Measurements from ENCODE around the gene SDK1. TPM values are rescaled to one million over a fixed set of nuclear protein-coding genes. Genes with fewer than 3 reads are reported as not detected.

The SDK1 gene
- total and polyA plus RNA-seq, 2 of the 8 experiments (the other 6 are each of a cell fraction or from before 2014, with no cell fraction given), result 3.3 to 7.2 TPM

DNA sequence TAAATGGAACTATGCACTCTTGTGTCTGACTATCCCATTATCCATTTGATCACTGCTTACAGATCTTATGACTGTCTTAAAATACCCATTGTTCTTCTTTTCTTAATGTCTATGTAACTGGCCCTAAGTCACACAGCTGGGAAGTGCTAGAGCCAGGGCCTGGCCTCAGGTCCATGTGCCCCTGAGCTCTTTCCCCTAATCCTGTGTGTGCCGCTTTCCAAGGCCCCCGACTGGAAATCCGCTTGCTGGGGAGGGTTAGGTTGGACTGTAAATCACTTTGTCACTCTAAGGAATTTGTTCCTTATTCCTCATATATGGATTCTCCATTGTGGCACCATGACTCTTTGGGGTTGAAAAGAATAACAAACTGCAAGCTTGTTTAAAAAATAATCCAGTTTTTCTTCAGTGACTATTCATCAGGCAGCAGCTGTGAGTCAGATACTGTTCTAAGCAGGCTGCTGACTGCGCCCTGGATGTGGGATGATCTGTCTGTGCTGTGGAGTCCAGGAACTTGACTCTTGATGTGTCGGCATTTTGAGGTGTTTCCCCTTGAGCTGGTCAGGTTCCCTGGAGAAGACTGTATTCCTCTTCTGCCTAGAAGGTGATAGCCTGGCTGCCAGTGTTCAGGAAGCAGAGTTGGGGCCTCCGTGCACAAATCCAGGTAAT is 236.3 kb downstream of the SDK1 start:
- DNase-seq (ENCODE audit: low read depth in 1 of 2, low spot score in 2 of 2) (no peak), FAIRE-seq (no peak)
- H3K14ac ChIP-seq (ENCODE audit: insufficient read length), result no peak overlapping the region
- no peak overlapping the region for H4K5ac ChIP-seq (ENCODE audit: insufficient read length, low read depth, low read length)
- H2BK20ac ChIP-seq (ENCODE audit: low read length), result no peak overlapping the region
- H3K9me3 ChIP-seq (ENCODE audit: insufficient read depth in 2 of 2, low read depth in 1 of 2, low read length in 1 of 2), result no peaks in the 10 kb centered on the region
- H3K4me2 ChIP-seq (ENCODE audit: insufficient read depth in 1 of 2, low read depth in 2 of 2, low read length in 2 of 2), result no peak overlapping the region
- no peak overlapping the region for H4K91ac ChIP-seq (replicated peaks; ENCODE audit: insufficient read length, low read length)
- WGBS, 2 experiments (ENCODE audit: extremely low coverage in 1 of 2, insufficient coverage in 1 of 2, insufficient read length in 1 of 2, insufficient replicate concordance in 2 of 2, low coverage in 1 of 2, low lambda C conversion rate in 2 of 2, missing lambda C conversion rate in 1 of 2), result 94% methylated on average over 6 of the region's 6 CpGs; no CpG with 5 or more reads in 1 of the 2 experiments
- H2BK15ac ChIP-seq (ENCODE audit: low read length), result no peak overlapping the region
- no peak overlapping the region for H2AK5ac ChIP-seq (ENCODE audit: low read depth, low read length)
- no peak overlapping the region for H3K9ac ChIP-seq (replicated peaks in 1 of 4; ENCODE audit: extremely low read depth in 1 of 4, low read depth in 3 of 4, low read length in 3 of 4)
- H3K79me2 ChIP-seq (ENCODE audit: control insufficient read depth in 1 of 2, insufficient read depth in 2 of 2, low read length in 2 of 2), result no peaks in the 10 kb centered on the region
- H3K56ac ChIP-seq (replicated peaks; ENCODE audit: insufficient read length, low read depth, low read length), result no peak overlapping the region
- H3K4ac ChIP-seq (replicated peaks; ENCODE audit: insufficient read length, low read depth, low read length), result no peak overlapping the region
- H4K8ac ChIP-seq (ENCODE audit: extremely low read depth, insufficient read depth, low read length), result no peak overlapping the region
- H3K4me1 ChIP-seq (replicated peaks in 1 of 4; ENCODE audit: control insufficient read depth in 3 of 4, insufficient read depth in 4 of 4, low read length in 3 of 4), result no peaks in the 10 kb centered on the region
- no peak overlapping the region for H2BK12ac ChIP-seq (ENCODE audit: low read depth, low read length)
- CTCF ChIA-PET (ENCODE audit: partially characterized antibody), result interaction anchor here (1.0 kb wide), 1 partner anchor 15 kb away, joined by 3 read pairs; no protein-coding TSS in a partner anchor
- H4K20me1 ChIP-seq (replicated peaks in 1 of 2; ENCODE audit: control insufficient read depth in 1 of 2, insufficient read depth in 2 of 2, low read length in 2 of 2), result peaks cover 0 to under 1% of the 10 kb centered on the region in 2 experiments
- H2BK5ac ChIP-seq (ENCODE audit: low read depth, low read length), result no peak overlapping the region
- H3K79me1 ChIP-seq (ENCODE audit: low read depth, low read length), result no peaks in the 10 kb centered on the region
- no peak for TF ChIP-seq TBP (IDR thresholded peaks at IDR 0.05; ENCODE audit: low read depth, low read length)
- no peak for TF ChIP-seq YY1 (IDR thresholded peaks at IDR 0.05; ENCODE audit: low read depth, low read length)
- TF ChIP-seq ASH2L (IDR thresholded peaks at IDR 0.05; ENCODE audit: low read length), result no peak
- TF ChIP-seq HDAC2 (IDR thresholded peaks at IDR 0.05; ENCODE audit: borderline replicate concordance in 1 of 2, low read depth in 2 of 2, low read length in 2 of 2), result no peak
- no peak for TF ChIP-seq GABPA (IDR thresholded peaks at IDR 0.05; ENCODE audit: borderline replicate concordance, insufficient read depth, low read length)
- no peak for TF ChIP-seq SP1 (IDR thresholded peaks at IDR 0.05; ENCODE audit: low read depth, low read length)
- no peak for TF ChIP-seq SAP30 (IDR thresholded peaks at IDR 0.05; ENCODE audit: insufficient read depth, insufficient replicate concordance, low read length)
- no peak for TF ChIP-seq POLR2A (IDR thresholded peaks at IDR 0.05; ENCODE audit: control extremely low read depth in 1 of 2, low read depth in 2 of 2, low read length in 2 of 2)
- TF ChIP-seq CBX8 (IDR thresholded peaks at IDR 0.05; ENCODE audit: borderline replicate concordance, low read depth, low read length), result no peak
- TF ChIP-seq BRCA1 (IDR thresholded peaks at IDR 0.05; ENCODE audit: low read depth, low read length), result no peak
- TF ChIP-seq SIX5 (IDR thresholded peaks at IDR 0.05; ENCODE audit: low read depth, low read length), result no peak
- no peak for TF ChIP-seq MAFK (IDR thresholded peaks at IDR 0.05; ENCODE audit: low read depth, low read length)
- H3K27me3 ChIP-seq (replicated peaks in 1 of 4; ENCODE audit: control insufficient read depth in 3 of 4, extremely low read depth in 1 of 4, insufficient read depth in 3 of 4, low read length in 3 of 4), result no peaks in the 10 kb centered on the region
- POLR2A ChIA-PET (ENCODE audit: partially characterized antibody), result interaction anchor here (0.6 kb wide), 1 partner anchor 198 kb away, joined by 4 read pairs; no protein-coding TSS in a partner anchor
- H2BK120ac ChIP-seq (replicated peaks; ENCODE audit: low read depth, low read length), result no peak overlapping the region
- no peak overlapping the region for H3K27ac ChIP-seq (ENCODE audit: low read depth, low read length)
- no peak overlapping the region for H3K18ac ChIP-seq (ENCODE audit: extremely low read depth, low read length)
- no peak overlapping the region for H3K4me3 ChIP-seq (ENCODE audit: extremely low read depth in 1 of 4, insufficient read depth in 2 of 4, low read depth in 3 of 4, low read length in 4 of 4)
- no peak overlapping the region for H2AFZ ChIP-seq (ENCODE audit: low read length)
- no peak overlapping the region for H3K23ac ChIP-seq (ENCODE audit: insufficient read length)
- no peaks in the 10 kb centered on the region for H3K23me2 ChIP-seq (ENCODE audit: low read depth, low read length)
- no peaks in the 10 kb centered on the region for H3K36me3 ChIP-seq (ENCODE audit: control insufficient read depth in 2 of 4, insufficient read depth in 4 of 4, low read length in 3 of 4)
